ENCODE data around the gene PI4KA.
"Not testable (repeated sequence)": the region's sequence is repeated elsewhere in the genome, so short reads cannot be mapped to it uniquely, and the experiment has no call there.

DNA sequence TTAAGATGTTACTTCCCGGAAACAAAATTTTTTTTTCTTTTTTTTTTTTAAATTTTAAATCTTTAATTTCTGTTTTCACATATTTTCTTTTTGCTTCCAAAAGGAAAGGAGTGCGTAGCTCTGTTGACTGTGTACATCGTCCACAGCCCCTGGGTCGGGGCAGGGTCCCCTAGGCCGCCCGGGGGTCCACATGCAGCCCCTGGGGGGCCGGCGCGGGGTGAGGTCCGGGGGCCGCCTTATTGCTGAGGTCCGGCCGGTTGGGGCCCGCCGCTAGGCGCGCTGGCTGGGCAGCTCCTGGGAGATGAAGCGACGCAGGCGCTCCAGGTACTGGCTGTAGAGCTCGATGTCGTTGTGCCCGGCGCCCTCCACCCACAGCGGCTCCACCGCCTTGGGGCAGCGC, 191.1 kb downstream of the PI4KA start:
- TF ChIP-seq, protein P1, sequence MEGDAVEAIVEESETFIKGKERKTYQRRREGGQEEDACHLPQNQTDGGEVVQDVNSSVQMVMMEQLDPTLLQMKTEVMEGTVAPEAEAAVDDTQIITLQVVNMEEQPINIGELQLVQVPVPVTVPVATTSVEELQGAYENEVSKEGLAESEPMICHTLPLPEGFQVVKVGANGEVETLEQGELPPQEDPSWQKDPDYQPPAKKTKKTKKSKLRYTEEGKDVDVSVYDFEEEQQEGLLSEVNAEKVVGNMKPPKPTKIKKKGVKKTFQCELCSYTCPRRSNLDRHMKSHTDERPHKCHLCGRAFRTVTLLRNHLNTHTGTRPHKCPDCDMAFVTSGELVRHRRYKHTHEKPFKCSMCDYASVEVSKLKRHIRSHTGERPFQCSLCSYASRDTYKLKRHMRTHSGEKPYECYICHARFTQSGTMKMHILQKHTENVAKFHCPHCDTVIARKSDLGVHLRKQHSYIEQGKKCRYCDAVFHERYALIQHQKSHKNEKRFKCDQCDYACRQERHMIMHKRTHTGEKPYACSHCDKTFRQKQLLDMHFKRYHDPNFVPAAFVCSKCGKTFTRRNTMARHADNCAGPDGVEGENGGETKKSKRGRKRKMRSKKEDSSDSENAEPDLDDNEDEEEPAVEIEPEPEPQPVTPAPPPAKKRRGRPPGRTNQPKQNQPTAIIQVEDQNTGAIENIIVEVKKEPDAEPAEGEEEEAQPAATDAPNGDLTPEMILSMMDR (conservative IDR thresholded peaks at IDR 0.05; ENCODE audit: low read length): not testable (repeated sequence)
- not testable (repeated sequence) for TF ChIP-seq EZH2phosphoT487 (IDR thresholded peaks at IDR 0.05; ENCODE audit: borderline replicate concordance, low read depth, low read length)

All from OCI-LY7 (cell line).